Skeletal muscle cell (primary cell): ENCODE measurements around the gene KIAA0408.

Experiments used
- DNase-seq: peaks from one replicate; pipeline ENCODE4 v3.0.0-alpha.2; 2010; ENCODE audit warnings: low read depth
- H3K4me3 ChIP-seq: 2 replicates; pipeline ENCODE4 v1.5.1; 2011; ENCODE audit warnings: low read depth, mild to moderate bottlenecking, control low read depth, low read length, moderate library complexity

Gene KIAA0408

GRCh38 chr6:127459231-127459641 lies at the start of gene KIAA0408:
KIAA0408 (minus strand) TSS chr6:127459389; CDS start chr6:127453981, 5,408 bp downstream.
- H3K4me3 ChIP-seq: peak within 1 kb of the TSS; percentile 27
- DNase-seq: peak; percentile 76

GRCh38 chr6:127506894-127507293 lies 47.7 kb upstream of the KIAA0408 start:
- no peak overlapping the region for H3K4me3 ChIP-seq
- DNase-seq: no peak

GRCh38 chr6:127503022-127503421 lies 43.8 kb upstream of the KIAA0408 start:
- H3K4me3 ChIP-seq: no peak overlapping the region
- no peak for DNase-seq

- no peak for DNase-seq
- H3K4me3 ChIP-seq: no peak overlapping the region
Observed at GRCh38 chr6:127497410-127497809, 38.2 kb upstream of the KIAA0408 start.

GRCh38 chr6:127496471-127496870 lies 37.3 kb upstream of the KIAA0408 start:
- DNase-seq: no peak

GRCh38 chr6:127494240-127494767 lies 35.1 kb upstream of the KIAA0408 start:
- DNase-seq: no peak
- no peak overlapping the region for H3K4me3 ChIP-seq

More at GRCh38 chr6:127496471-127496870, 37.3 kb upstream of the KIAA0408 start:
- H3K4me3 ChIP-seq: no peak overlapping the region

- H3K4me3 ChIP-seq: no peak overlapping the region
- DNase-seq: no peak
Observed at GRCh38 chr6:127489248-127489647, 30.1 kb upstream of the KIAA0408 start.

- H3K4me3 ChIP-seq: no peak overlapping the region
- DNase-seq: no peak
Observed at GRCh38 chr6:127486934-127487333, 27.7 kb upstream of the KIAA0408 start.

- DNase-seq: peak; percentile 36
- H3K4me3 ChIP-seq: peak overlapping the region; percentile 8
Observed at GRCh38 chr6:127484212-127484863, 25.1 kb upstream of the KIAA0408 start.

GRCh38 chr6:127483399-127484055 lies 24.3 kb upstream of the KIAA0408 start:
- H3K4me3 ChIP-seq: no peak overlapping the region

GRCh38 chr6:127482325-127482724 lies 23.1 kb upstream of the KIAA0408 start:
- no peak overlapping the region for H3K4me3 ChIP-seq
- no peak for DNase-seq

More at GRCh38 chr6:127483399-127484055, 24.3 kb upstream of the KIAA0408 start:
- DNase-seq: no peak

- DNase-seq: peak; percentile 21
- H3K4me3 ChIP-seq: no peak overlapping the region
Observed at GRCh38 chr6:127481628-127482027, 22.4 kb upstream of the KIAA0408 start.

- no peak overlapping the region for H3K4me3 ChIP-seq
- no peak for DNase-seq
Observed at GRCh38 chr6:127481111-127481510, 21.9 kb upstream of the KIAA0408 start.

GRCh38 chr6:127477658-127478057 lies 18.5 kb upstream of the KIAA0408 start:
- H3K4me3 ChIP-seq: no peak overlapping the region
- no peak for DNase-seq

- no peak overlapping the region for H3K4me3 ChIP-seq
Observed at GRCh38 chr6:127475823-127476176, 16.6 kb upstream of the KIAA0408 start.

GRCh38 chr6:127475135-127475822 lies 16.1 kb upstream of the KIAA0408 start:
- no peak overlapping the region for H3K4me3 ChIP-seq
- no peak for DNase-seq

More at GRCh38 chr6:127475823-127476176, 16.6 kb upstream of the KIAA0408 start:
- no peak for DNase-seq

- H3K4me3 ChIP-seq: no peak overlapping the region
- DNase-seq: no peak
Observed at GRCh38 chr6:127471379-127472255, 12.4 kb upstream of the KIAA0408 start.

- DNase-seq: no peak
Observed at GRCh38 chr6:127468936-127469335, 9.7 kb upstream of the KIAA0408 start.

GRCh38 chr6:127466416-127466815 lies 7.2 kb upstream of the KIAA0408 start:
- no peak overlapping the region for H3K4me3 ChIP-seq
- DNase-seq: no peak

More at GRCh38 chr6:127468936-127469335, 9.7 kb upstream of the KIAA0408 start:
- no peak overlapping the region for H3K4me3 ChIP-seq
